ENCODE data around the gene HSD17B1.

Gene HSD17B1

DNA sequence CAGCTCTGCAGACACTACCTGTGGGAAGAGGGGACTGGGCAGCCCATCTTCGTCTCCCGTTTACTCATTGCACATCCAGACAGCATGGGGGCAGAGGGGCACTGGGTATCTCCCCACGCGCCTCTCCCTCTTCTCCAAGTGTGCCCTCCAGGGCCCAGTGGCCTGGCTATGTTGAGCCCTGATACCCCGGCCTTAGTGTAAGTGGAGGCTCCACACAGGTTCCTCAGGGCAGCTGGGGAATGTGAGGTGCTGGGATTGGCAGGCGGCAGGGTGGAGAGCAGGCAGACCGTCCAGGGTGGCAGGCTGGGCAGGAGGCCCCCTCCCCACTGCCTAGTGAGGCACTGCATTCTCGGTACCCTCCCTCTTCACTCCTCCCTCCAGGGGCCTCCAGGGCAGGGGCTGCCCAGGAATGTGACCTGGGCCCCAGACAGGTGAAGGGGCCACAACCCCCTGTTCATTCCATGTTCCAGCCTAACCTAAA, 29.9 kb upstream of the HSD17B1 start:
- H3K23ac ChIP-seq (ENCODE audit: low read depth, low read length, poor library complexity) = peak overlapping the region; percentile 57
- DNase-seq (ENCODE audit: low spot score) = no peak
- WGBS, 2 donors (ENCODE audit: extremely low coverage in 2 of 2, insufficient read length in 2 of 2, insufficient replicate concordance in 1 of 2) = no CpG with 5 or more reads among the region's 8 CpGs
- no peak overlapping the region for H4K8ac ChIP-seq (ENCODE audit: low read depth, low read length)
- no peak overlapping the region for H3K27ac ChIP-seq (replicated peaks; ENCODE audit: low read length)
- H2BK15ac ChIP-seq (ENCODE audit: low read length) = peak overlapping the region; percentile 79
- no peak overlapping the region for H3K4me3 ChIP-seq (ENCODE audit: low read length in 2 of 2)
- H3K14ac ChIP-seq (ENCODE audit: low read length) = no peak overlapping the region
- peak overlapping the region; percentile 88 for H2BK5ac ChIP-seq (ENCODE audit: low read length)
- no peaks in the 10 kb centered on the region for H3K27me3 ChIP-seq (ENCODE audit: control insufficient read depth in 3 of 3, insufficient read depth in 3 of 3, low read depth in 1 of 3, low read length in 3 of 3)
- H3K4me1 ChIP-seq (ENCODE audit: control insufficient read depth in 2 of 2, insufficient read depth in 1 of 2, low read depth in 1 of 2, low read length in 2 of 2) = peaks cover 49 to 50% of the 10 kb centered on the region in 2 donors
- no peak overlapping the region for H3K9ac ChIP-seq (ENCODE audit: low read depth, low read length, poor library complexity)
- H2BK120ac ChIP-seq (ENCODE audit: low read depth, low read length) = no peak overlapping the region
- no peak overlapping the region for H3K4me2 ChIP-seq (ENCODE audit: insufficient read depth, low read length, poor library complexity, severe bottlenecking)
- H2BK12ac ChIP-seq (ENCODE audit: low read length) = peak overlapping the region; percentile 77
- H2AK5ac ChIP-seq (ENCODE audit: low read depth, low read length) = peak overlapping the region; percentile 98
- no peak overlapping the region for H4K91ac ChIP-seq (ENCODE audit: low read depth, low read length, poor library complexity)
- H3K79me1 ChIP-seq (ENCODE audit: low read depth, low read length) = peaks cover 3% of the 10 kb centered on the region
- H3K18ac ChIP-seq (ENCODE audit: low read length) = peak overlapping the region; percentile 23
- H3K4ac ChIP-seq (ENCODE audit: low read length) = no peak overlapping the region
- peaks cover 12 to 30% of the 10 kb centered on the region in 2 donors for H3K36me3 ChIP-seq (replicated peaks in 1 of 2; ENCODE audit: control insufficient read depth in 2 of 2, insufficient read depth in 2 of 2, low read length in 2 of 2)
- no peaks in the 10 kb centered on the region for H3K9me3 ChIP-seq (replicated peaks in 1 of 2; ENCODE audit: control insufficient read depth in 2 of 2, insufficient read depth in 1 of 2, low read depth in 1 of 2, low read length in 2 of 2)
- H2AFZ ChIP-seq (ENCODE audit: low read length) = no peak overlapping the region

DNA sequence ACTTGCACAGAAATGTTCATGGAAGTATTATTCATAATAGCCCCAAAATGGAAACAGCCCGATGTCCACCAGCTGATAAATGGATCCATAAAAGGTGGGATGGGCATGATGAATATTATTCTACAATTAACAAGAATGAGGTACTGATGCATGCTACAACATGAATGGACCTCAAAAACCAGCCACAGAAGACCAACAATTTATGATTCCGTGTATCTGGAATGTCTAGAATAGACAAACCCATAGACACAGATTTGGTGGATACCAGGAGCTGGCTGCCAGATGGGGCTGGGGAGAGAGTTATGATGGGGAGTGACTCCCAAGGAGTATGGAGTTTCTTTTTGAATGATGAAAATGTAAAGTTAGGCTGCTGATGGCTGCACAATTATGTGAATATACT, 27.5 kb upstream of the HSD17B1 start:
- Histone ChIP-seq H3K23ac (ENCODE audit: low read depth, low read length, poor library complexity) (no peak overlapping the region), H4K91ac (ENCODE audit: low read depth, low read length, poor library complexity) (no peak overlapping the region), H3K27ac (replicated peaks; ENCODE audit: low read length) (no peak overlapping the region), H2AK5ac (ENCODE audit: low read depth, low read length) (no peak overlapping the region), H4K8ac (ENCODE audit: low read depth, low read length) (no peak overlapping the region), H2BK12ac (ENCODE audit: low read length) (no peak overlapping the region), H2AFZ (ENCODE audit: low read length) (no peak overlapping the region), H3K18ac (ENCODE audit: low read length) (no peak overlapping the region), H2BK5ac (ENCODE audit: low read length) (no peak overlapping the region), H3K9me3 (replicated peaks in 1 of 2; ENCODE audit: control insufficient read depth in 2 of 2, insufficient read depth in 1 of 2, low read depth in 1 of 2, low read length in 2 of 2) (no peaks in the 10 kb centered on the region), H3K4me1 (ENCODE audit: control insufficient read depth in 2 of 2, insufficient read depth in 1 of 2, low read depth in 1 of 2, low read length in 2 of 2) (peaks cover 28% of the 10 kb centered on the region in 2 donors), H2BK120ac (ENCODE audit: low read depth, low read length) (no peak overlapping the region), H3K4ac (ENCODE audit: low read length) (no peak overlapping the region), H2BK15ac (ENCODE audit: low read length) (no peak overlapping the region), H3K79me1 (ENCODE audit: low read depth, low read length) (peaks cover 3% of the 10 kb centered on the region), H3K27me3 (ENCODE audit: control insufficient read depth in 3 of 3, insufficient read depth in 3 of 3, low read depth in 1 of 3, low read length in 3 of 3) (no peaks in the 10 kb centered on the region), H3K14ac (ENCODE audit: low read length) (no peak overlapping the region), H3K4me3 (ENCODE audit: low read length in 2 of 2) (no peak overlapping the region), H3K4me2 (ENCODE audit: insufficient read depth, low read length, poor library complexity, severe bottlenecking) (no peak overlapping the region), H3K36me3 (replicated peaks in 1 of 2; ENCODE audit: control insufficient read depth in 2 of 2, insufficient read depth in 2 of 2, low read length in 2 of 2) (peaks cover 12 to 24% of the 10 kb centered on the region in 2 donors), H3K9ac (ENCODE audit: low read depth, low read length, poor library complexity) (no peak overlapping the region)
- no CpG with 5 or more reads among the region's 2 CpGs for WGBS, 2 donors (ENCODE audit: extremely low coverage in 2 of 2, insufficient read length in 2 of 2, insufficient replicate concordance in 1 of 2)
- no peak for DNase-seq (ENCODE audit: low spot score)

DNA sequence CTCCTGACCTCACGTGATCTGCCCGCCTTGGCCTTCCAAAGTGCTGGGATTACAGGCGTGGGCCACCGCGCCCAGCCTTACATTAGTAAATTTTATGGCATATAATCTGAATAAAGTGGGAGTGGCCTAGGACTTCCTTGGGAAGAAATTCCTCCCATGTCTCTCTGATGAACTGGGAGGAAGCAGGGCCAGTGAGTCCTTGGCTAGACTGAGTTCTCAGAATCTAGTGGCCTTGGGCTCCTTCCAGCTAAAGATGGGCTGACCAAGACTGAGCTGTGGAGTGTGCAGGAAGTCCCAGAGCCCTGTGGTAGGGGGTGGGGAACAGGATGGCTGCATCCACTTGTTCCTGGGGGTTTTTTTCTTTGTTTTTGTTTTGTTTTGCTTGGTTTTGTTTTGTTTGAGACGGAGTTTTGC, 26.7 kb upstream of the HSD17B1 start:
- H3K14ac ChIP-seq (ENCODE audit: low read length) = no peak overlapping the region
- no peak for DNase-seq (ENCODE audit: low spot score)

DNA sequence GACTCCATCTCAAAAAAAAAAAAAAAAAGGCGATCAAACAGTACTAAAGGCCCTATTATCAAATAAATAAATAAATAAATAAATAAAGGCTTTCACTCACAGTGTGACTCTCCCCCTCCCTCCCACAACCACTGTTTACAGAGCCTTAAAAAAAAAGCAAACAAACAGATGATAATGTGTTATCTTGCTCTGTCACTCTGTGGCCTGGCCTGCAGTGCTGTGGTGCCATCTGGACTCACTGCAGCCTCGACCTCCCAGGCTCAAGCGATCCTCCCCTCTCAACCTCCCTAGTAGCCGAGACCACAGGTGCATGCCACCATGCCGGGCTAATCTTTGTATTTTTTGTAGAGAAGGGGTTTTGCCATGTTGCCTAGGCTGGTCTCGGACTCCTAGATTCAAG, 24.8 kb upstream of the HSD17B1 start:
- WGBS, 2 donors (ENCODE audit: extremely low coverage in 2 of 2, insufficient read length in 2 of 2, insufficient replicate concordance in 1 of 2) = no CpG with 5 or more reads among the region's 6 CpGs

More for the DNA sequence above, 26.7 kb upstream of the HSD17B1 start:
- H2AK5ac ChIP-seq (ENCODE audit: low read depth, low read length) = no peak overlapping the region
- peaks cover 11 to 24% of the 10 kb centered on the region in 2 donors for H3K36me3 ChIP-seq (replicated peaks in 1 of 2; ENCODE audit: control insufficient read depth in 2 of 2, insufficient read depth in 2 of 2, low read length in 2 of 2)
- H3K79me1 ChIP-seq (ENCODE audit: low read depth, low read length) = peaks cover 3% of the 10 kb centered on the region
- H3K27ac ChIP-seq (replicated peaks; ENCODE audit: low read length) = no peak overlapping the region
- H4K8ac ChIP-seq (ENCODE audit: low read depth, low read length) = no peak overlapping the region
- H3K4me1 ChIP-seq (ENCODE audit: control insufficient read depth in 2 of 2, insufficient read depth in 1 of 2, low read depth in 1 of 2, low read length in 2 of 2) = peaks cover 21 to 24% of the 10 kb centered on the region in 2 donors
- H2AFZ ChIP-seq (ENCODE audit: low read length) = no peak overlapping the region
- no peak overlapping the region for H3K4me2 ChIP-seq (ENCODE audit: insufficient read depth, low read length, poor library complexity, severe bottlenecking)
- WGBS, 2 donors (ENCODE audit: extremely low coverage in 2 of 2, insufficient read length in 2 of 2, insufficient replicate concordance in 1 of 2) = no CpG with 5 or more reads among the region's 6 CpGs
- no peak overlapping the region for H2BK12ac ChIP-seq (ENCODE audit: low read length)
- no peak overlapping the region for H2BK5ac ChIP-seq (ENCODE audit: low read length)
- H2BK120ac ChIP-seq (ENCODE audit: low read depth, low read length) = no peak overlapping the region
- no peak overlapping the region for H2BK15ac ChIP-seq (ENCODE audit: low read length)
- no peak overlapping the region for H3K4me3 ChIP-seq (ENCODE audit: low read length in 2 of 2)
- no peak overlapping the region for H3K18ac ChIP-seq (ENCODE audit: low read length)
- H3K9ac ChIP-seq (ENCODE audit: low read depth, low read length, poor library complexity) = no peak overlapping the region
- H3K27me3 ChIP-seq (ENCODE audit: control insufficient read depth in 3 of 3, insufficient read depth in 3 of 3, low read depth in 1 of 3, low read length in 3 of 3) = no peaks in the 10 kb centered on the region
- H3K9me3 ChIP-seq (replicated peaks in 1 of 2; ENCODE audit: control insufficient read depth in 2 of 2, insufficient read depth in 1 of 2, low read depth in 1 of 2, low read length in 2 of 2) = no peaks in the 10 kb centered on the region
- H4K91ac ChIP-seq (ENCODE audit: low read depth, low read length, poor library complexity) = no peak overlapping the region
- no peak overlapping the region for H3K23ac ChIP-seq (ENCODE audit: low read depth, low read length, poor library complexity)
- no peak overlapping the region for H3K4ac ChIP-seq (ENCODE audit: low read length)

More for the DNA sequence above, 24.8 kb upstream of the HSD17B1 start:
- Histone ChIP-seq H2BK5ac (ENCODE audit: low read length) (no peak overlapping the region), H3K27me3 (ENCODE audit: control insufficient read depth in 3 of 3, insufficient read depth in 3 of 3, low read depth in 1 of 3, low read length in 3 of 3) (peaks cover 0 to 2% (median 0%) of the 10 kb centered on the region in 3 experiments), H2AFZ (ENCODE audit: low read length) (no peak overlapping the region), H2AK5ac (ENCODE audit: low read depth, low read length) (no peak overlapping the region), H2BK120ac (ENCODE audit: low read depth, low read length) (no peak overlapping the region), H3K9ac (ENCODE audit: low read depth, low read length, poor library complexity) (no peak overlapping the region), H3K14ac (ENCODE audit: low read length) (no peak overlapping the region), H3K4ac (ENCODE audit: low read length) (no peak overlapping the region), H3K23ac (ENCODE audit: low read depth, low read length, poor library complexity) (no peak overlapping the region), H3K79me1 (ENCODE audit: low read depth, low read length) (no peaks in the 10 kb centered on the region), H3K4me1 (ENCODE audit: control insufficient read depth in 2 of 2, insufficient read depth in 1 of 2, low read depth in 1 of 2, low read length in 2 of 2) (peaks cover 2 to 5% of the 10 kb centered on the region in 2 donors), H3K4me3 (ENCODE audit: low read length in 2 of 2) (no peak overlapping the region), H3K4me2 (ENCODE audit: insufficient read depth, low read length, poor library complexity, severe bottlenecking) (no peak overlapping the region), H2BK15ac (ENCODE audit: low read length) (no peak overlapping the region), H4K91ac (ENCODE audit: low read depth, low read length, poor library complexity) (no peak overlapping the region), H4K8ac (ENCODE audit: low read depth, low read length) (no peak overlapping the region), H3K18ac (ENCODE audit: low read length) (no peak overlapping the region), H3K27ac (replicated peaks; ENCODE audit: low read length) (no peak overlapping the region), H3K36me3 (replicated peaks in 1 of 2; ENCODE audit: control insufficient read depth in 2 of 2, insufficient read depth in 2 of 2, low read length in 2 of 2) (peaks cover 0 to 7% of the 10 kb centered on the region in 2 donors), H3K9me3 (replicated peaks in 1 of 2; ENCODE audit: control insufficient read depth in 2 of 2, insufficient read depth in 1 of 2, low read depth in 1 of 2, low read length in 2 of 2) (no peaks in the 10 kb centered on the region), H2BK12ac (ENCODE audit: low read length) (no peak overlapping the region)
- DNase-seq (ENCODE audit: low spot score) = no peak

Measured in neuronal stem cell (in vitro differentiated cells).